CD4-positive, alpha-beta T cell treated with Interleukin-12 subunit alpha and Interleukin-12 subunit beta, for 1 hour (primary cell): ENCODE results near the gene C2CD3.
A peak's percentile ranks its signal among the peaks of the same experiment; 100 is the strongest.
"Not testable (repeated sequence)": the region's sequence is repeated elsewhere in the genome, so short reads cannot be mapped to it uniquely, and the experiment has no call there.

Source experiments
- DNase-seq: peaks from one replicate; pipeline ENCODE4 v3.0.0-alpha.2; 2020

C2CD3 gene

DNA sequence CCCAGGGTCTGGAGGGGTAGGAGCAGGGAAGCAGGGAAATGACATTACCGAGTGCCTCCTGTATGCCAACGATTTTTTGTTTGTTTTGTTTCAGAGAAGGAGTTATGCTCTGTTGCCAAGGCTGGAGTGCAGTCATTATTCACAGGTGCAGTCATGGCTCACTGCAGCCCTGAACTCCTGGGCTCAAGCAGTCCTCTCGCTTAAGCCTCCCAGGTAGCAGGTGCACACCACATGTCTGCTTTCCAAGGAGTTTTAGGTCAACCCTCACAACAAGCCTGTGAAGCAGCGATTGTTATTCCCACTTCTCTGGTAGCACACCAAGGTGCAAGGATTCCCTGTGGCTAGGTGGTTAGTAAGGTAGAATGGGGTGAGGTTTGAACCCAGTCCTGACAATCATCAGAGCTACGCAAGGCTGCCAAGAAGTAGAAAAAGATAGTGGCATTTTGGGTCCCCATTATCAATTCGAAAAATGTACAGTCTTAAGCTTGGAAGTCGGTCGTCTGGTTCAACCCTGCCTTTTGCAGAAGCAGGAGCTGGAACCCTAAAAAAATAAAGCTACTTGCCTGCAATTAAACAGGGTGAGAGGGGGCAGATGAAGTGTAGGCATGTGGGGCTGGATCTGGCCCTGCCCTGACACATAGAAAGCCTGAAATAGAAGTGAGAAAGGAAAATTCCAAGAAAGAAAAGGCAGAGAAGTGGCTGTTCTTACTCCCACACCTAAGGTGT, 171.1 kb downstream of the C2CD3 start:
- no peak for DNase-seq

DNA sequence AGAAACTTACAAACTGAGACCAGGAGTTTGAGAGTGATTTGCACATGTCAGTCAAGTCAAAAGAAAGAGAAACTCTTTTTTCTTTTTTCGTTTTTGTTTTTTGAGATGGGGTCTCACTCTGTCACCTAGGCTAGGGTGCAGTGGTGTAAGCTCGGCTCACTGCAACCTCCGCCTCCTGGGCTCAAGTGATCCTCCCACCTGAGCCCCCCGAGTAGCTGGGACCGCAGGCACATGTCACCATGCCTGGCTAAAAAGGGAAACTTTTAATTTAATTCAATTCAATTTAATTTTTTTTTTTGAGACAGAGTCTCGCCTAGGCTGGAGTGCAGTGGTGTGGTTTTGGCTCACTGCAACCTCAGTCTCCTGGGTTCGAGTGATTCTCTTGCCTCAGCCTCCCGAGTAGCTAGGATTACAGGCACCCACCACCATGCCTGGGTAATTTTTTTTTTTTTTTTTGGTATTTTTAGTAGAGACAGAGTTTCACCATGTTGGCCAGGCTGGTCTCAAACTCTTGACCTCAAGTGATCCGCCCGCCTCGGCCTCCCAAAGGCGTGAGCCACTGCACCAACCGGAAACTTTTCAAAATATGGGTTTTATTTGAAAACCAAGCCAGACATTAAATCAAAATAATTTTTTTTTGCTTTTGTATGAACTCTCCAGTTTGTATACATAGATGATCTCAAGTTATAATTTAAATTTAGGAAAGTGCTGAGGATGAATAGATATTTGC, 171.8 kb downstream of the C2CD3 start:
- no peak for DNase-seq

DNA sequence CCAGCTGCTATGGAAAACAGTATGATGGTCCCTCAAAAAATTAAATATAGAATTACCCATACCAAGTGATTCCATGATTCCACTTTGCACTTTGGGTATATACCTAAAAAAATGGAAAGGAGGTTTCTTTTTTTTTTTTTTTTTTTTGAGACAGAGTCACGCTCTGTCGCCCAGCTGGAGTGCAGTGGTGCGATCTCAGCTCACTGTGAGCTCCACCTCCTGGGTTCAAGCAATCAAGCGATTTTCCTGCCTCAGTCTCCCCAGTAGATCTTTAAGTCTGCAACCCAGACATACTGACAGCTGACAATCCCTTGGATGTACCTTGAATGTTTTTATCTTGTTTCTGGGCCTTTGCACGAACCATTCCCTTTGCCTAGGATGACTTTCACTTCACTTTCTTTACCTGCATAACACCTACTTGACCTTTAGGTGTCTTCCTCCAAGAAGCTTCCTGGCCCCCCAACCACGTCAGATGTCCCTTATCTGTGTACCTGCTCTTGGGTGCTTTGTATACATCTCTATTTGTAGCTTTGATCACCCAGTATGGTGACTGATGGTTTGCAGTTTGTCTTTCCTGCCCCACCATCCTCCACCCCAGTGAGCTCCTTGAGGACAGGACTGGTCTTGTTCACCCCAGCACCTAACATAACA, 173.6 kb downstream of the C2CD3 start:
- no peak for DNase-seq

DNA sequence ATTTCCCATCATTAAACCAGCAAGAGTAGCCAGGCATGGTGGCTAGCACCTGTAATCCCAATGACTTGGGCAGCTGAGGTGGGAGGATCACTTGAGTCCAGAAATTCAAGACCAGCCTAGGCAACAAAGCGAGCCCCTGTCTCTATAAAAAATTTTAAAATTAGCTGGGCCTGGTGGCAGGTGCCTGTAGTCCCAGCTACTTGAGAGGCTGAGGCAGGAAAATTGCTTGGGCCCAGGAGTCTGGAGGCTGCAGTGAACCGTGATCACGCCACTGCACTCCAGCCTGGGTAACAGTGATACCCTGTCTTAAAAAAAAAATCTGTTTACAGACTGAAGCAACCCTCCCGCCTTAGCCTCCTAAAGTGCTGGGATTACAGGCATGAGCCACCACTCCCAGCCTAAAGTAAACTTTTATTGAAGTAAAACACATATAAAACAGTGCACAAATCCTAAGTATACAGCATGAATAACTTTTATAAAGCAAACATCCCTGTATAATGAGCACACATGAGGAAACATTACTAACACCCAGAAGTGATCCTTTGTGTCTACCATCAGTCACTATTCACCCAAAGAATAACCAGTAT, 174.5 kb downstream of the C2CD3 start:
- DNase-seq = no peak

DNA sequence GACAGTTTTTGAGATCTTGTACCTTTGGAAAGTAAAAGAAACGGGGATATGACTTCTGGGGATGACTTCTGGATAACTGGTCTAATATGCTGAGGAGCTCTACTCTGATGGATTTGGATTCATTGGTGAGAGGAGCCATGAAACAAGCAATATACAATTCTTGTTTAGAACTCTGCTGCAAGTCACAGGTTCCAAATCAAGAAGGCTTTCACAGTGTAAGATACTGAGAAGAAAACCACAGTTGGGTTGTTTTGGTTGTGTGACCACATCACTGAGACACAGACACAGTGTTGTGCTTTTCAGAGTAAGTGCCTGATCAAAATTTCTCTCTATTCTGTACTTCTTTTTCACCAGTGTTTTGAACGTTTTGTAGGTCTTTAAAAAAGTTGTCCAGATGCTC, 175.1 kb downstream of the C2CD3 start:
- DNase-seq = peak; percentile 83

DNA sequence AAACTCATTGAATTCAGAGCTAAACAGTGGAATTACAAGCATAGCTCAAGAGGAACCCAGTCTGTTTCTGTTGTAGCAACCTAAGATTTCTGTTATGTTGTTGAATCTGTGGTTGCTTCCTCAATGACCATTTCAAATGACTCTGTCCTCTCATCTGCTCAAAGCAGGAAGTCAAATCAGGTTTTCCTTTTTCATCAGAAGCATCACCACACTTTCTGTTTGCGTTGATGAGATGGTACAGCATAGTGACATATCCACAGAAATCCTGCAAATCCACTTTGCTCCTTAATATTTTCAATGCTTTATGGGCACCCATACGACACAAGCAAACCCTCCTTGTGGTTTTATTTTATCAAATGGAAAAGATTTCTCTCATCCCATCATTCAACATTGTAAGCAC, 175.6 kb downstream of the C2CD3 start:
- peak; percentile 86 for DNase-seq

DNA sequence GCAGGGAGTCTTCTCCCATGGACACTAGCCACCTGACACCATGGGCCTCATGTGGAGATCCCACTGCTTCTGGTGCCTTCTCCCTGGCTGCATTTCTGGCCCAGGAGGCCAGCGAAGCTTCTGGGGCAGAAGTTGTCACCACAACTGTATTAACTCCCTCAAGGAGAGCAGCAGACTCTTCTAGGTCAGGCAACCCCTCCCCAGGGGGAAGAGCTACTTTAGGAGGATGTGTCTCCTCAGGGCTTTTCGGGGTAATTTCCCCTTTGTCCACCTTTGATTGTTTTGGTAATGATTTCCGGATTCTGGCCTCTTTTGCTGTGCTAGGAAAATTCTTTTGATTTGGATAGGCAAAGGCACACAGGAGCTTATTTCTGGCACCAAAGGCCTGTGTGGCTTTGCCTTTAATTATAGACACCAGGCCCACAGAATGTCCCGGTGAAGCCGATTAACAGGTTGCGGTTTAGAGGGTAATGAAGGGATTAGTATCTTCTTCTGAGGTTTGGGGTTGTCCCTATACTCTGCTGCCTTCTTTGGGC, 179.3 kb downstream of the C2CD3 start:
- DNase-seq = peak; percentile 48

DNA sequence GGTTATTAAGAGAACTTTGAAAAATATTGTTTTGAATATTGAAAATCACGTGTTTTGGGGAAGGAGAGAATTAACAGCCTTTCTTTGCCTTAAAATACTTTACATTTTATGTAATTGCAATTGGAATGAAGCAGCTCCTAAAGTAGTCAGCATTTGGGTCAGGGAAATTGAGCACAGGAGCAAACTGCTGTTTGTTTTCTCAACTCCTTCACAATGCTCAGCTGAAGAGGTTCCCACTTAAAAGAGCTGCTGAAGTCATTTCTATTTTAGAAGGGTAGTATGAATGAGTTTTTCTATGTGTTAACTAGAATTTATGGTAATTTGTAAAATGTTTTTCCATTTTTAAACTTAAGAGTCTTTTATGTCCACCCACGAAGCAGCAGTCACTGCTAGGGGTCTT, 180.1 kb downstream of the C2CD3 start:
- DNase-seq = no peak

DNA sequence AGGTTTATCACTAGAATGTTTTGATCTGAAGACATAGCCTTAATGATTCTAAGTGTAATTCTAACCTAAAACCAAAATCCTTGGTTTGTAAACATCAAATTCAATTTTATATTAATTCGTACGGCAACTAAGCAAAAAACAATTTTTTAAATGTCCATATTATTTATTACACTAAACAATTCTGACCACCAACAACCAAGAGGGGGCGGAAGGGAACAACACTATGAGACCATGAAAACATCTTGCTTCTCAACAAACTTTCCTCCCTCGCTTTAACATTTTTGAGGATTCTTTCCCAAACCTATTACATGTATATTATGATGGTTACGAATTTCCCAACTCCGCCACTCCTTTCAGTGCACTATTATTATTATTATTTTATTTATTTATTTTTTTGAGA, 181.6 kb downstream of the C2CD3 start:
- DNase-seq = peak; percentile 25

DNA sequence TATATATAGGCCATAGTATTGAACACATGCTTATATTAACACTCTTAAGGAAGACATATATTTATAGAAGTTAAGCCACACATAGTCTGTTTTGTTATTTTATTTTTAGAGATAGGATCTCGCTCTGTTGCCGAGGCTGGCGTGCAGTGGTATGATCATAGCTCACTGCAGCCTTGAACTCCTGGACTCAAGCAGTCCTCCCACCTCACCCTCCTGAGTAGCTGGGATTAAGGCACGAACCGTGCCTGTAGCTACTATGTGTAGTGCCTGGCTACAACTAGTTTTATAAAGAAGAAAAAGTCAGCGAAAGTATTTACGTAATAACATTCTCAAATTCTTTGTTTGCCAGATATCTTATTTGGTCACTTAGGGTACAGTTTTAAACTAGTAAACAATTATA, 182.6 kb downstream of the C2CD3 start:
- DNase-seq = no peak

DNA sequence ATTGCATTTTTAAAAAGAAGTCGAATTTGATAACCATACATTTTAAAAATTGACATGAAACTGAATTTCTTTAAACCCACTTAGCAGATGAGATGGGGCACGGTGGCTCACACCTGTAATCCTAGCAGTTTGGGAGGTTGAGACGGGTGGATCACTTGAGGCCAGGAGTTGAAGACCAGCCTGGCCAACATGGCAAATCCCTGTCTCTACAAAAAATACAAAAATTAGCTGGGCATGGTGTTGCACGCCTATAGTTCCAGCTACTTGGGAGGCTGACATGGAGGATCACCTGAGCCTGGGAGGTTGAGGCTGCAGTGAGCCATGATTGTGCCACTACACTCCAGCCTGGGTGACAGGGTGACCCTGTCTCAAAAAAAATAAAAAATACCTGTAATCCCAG, 185.1 kb downstream of the C2CD3 start:
- DNase-seq = not testable (repeated sequence)

DNA sequence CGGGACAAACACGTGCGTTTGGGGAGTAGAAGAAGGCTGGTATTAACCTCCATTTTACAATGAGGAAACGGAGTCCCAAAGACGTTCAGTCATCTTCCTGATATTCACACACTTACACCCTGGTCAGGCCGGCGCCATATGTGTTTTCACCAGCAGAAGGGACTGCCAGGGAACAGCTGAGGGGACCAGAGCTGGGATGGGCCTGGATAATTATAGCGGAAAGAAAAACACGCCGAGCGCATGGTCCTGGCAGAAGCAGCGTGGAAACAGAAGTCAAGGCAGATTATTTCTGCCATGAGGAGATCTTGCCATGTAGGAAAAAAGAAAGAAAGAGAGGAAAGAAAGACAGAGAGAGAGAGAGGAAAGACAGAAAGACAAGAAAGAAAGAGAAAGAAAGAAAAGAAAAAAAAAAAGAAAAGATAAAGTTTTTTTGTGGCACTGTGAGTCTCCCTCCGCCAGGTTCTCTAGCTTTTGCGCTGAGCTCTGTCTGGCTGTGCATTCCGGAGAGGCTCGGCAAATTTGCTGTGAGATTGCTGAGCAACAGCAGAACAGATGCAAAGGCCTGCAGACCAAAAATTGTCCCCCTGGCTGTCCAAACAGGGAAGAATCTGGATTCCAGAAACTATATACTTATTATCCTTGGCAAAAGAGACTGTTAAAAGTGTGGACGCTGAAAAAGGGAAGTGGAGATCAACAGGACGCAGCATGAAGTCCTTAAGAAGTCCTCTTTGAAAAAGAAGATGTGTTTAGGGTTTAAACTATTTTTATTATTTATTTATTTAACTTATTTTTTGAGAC, 186.9 kb downstream of the C2CD3 start:
- peak; percentile 39 for DNase-seq

DNA sequence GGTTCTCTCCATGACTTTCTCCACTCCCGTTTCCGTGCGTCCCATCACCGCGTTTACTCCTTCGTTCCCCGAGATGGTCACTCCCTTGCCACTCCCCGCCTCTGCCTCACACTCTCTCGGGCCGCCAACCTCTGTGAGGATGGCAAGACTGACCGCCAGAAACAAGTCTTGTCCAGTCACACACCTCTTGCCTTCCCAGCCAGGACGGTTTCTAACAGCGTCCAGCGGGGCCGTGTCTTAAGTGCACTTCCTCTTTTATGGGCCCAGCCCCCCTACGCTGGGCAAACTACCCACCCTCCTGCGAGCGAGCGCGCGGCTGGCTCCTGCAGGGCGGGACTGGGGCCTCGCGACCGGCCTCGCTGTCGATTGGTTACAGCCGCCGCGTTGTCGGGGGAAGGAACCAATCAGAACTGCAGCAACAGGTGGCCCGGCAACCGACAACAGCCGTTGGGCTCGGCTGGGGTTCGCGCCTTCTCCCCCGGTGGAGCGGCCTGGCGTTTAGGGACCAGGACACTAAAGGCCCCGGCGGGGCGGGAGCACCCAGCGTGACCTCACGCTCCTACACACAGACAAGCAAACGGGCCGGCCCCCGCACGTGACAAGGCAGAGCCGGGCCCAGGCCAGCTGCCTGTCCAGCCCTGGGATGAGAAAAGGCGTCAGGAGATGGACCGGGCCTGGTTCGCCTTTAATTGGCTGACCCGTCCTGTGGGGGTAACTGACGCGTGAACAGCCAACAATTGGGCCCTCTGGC, 187.6 kb downstream of the C2CD3 start:
- peak; percentile 96 for DNase-seq

DNA sequence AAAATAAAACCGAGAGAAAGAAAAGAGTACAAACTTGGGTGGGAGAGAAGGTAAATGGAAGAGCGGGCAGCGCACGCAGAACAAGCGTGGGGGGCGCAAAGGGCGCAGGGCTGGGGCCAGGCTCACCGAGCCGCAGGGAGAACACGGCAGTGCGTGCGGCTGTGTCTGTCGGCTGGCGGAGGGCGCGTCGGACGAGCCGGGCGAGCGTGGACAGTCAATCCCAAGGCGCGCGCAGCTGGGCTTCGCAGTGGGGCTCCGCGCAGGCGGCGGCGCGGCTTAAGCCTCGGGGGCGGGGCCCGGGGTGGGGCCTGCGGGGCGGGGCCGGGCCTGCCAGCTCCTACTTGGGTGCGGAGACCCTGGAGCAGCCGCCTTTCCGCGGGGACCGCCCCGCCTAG, 188.2 kb downstream of the C2CD3 start, which contains the start of gene UCP2:
UCP2 (minus strand) TSS at position 249 of the 395 bp plus-strand sequence. CDS start 4,465 bp downstream, outside the sequence.
- peak; percentile 90 for DNase-seq

DNA sequence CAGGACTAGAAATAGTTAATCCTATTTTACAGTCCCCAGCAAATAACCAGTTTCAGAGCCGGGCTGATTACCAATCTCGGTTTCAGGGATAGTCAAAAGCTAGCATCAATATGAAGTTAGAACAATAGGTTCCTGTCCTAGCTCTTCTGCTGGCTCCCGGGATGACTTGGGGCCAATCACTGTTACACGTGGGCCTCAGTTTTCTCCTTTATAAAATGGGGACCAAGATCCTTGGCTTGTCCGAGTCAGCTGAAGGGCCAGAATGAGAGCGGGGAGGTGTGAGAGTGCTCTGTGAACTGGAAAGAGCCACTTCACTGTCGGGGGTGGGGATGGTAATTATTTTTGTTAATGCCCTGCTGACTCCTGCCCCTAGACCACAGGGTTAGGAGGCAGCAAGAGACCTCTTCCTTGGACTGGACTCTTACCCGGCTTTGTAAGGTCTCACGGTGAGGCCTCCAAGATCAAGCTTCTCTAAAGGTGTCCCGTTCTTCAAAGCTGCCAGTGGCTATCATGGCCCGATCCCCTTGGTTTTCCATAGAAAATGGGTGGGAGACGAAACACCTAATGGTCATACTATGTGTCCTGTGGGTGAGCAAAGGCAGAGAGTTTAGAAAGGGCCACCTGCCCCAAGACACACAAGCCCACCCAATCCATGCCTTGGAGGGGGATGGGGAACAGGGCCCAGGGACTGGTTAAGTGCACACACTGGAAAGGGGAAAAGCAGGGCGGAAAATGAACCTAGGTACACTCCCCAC, 189.6 kb downstream of the C2CD3 start:
- peak; percentile 30 for DNase-seq

DNA sequence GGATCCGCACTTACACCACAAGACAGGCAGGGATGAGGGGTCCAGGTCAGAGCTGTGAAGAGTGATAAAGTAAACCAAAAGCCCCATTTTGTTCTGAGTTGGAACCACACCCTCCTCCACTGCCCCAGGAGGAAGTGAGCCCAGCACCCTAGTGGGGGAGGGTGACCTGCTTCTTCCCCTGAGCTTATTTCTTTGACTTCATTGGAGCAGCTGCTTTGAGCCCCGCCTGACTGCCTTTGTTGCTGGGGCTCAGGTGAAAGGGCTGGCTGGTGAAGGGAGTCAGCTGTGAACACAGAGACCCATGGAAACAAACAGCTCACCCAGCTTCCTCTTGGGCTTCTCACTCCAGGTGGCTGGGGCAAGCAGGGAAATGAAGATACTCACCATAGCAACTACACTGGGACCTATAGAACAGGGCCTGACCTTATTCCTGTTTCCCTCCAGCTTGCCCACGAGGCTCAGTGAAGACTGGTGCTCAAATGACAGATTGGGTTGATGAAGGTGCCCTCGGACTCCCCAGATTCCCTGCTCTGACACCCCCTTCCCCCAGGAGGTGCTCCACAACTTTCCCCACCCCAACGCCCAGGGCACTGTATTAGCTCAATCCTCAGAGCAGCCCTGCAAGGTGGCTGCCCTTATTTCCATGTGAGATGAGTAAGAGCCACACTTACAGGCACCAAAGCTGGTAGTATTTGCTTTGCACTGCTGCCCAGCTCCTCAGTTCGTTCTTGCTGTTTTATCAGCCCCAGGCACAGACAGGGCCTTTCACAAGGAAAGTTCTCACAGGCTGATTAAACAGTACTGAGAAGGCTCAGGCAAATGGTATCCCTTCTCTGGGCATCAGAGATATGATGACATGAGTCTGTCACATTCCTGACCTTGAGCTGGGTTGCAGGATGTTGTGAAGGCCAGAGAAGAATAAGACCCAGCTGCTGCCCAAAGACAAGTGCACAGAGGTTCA, 190.5 kb downstream of the C2CD3 start:
- DNase-seq = peak; percentile 91

DNA sequence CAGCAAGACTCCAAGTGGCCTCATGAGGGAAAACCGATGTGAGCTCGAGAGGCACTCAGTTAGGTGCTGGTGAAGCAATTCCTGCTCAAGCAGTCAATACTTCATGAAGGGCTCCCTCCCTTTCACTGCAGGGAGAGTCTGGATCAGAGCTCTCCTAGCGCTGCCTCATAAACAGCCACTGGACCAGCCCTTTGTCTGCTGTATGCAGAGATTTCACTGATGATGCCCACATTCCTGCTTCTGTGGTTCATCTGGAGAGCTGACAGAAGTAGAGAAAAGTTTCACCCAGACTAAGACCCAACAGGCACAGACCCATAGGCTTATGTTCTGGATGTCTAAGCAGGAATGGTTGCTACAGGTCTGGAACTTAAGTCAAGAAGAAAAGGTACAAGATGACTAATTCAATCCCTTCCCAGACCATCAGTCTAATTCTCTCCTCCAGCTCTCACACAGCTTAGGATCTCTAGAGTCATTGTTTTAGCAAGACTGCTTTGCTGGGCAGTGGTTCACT, 192.2 kb downstream of the C2CD3 start:
- DNase-seq = no peak

DNA sequence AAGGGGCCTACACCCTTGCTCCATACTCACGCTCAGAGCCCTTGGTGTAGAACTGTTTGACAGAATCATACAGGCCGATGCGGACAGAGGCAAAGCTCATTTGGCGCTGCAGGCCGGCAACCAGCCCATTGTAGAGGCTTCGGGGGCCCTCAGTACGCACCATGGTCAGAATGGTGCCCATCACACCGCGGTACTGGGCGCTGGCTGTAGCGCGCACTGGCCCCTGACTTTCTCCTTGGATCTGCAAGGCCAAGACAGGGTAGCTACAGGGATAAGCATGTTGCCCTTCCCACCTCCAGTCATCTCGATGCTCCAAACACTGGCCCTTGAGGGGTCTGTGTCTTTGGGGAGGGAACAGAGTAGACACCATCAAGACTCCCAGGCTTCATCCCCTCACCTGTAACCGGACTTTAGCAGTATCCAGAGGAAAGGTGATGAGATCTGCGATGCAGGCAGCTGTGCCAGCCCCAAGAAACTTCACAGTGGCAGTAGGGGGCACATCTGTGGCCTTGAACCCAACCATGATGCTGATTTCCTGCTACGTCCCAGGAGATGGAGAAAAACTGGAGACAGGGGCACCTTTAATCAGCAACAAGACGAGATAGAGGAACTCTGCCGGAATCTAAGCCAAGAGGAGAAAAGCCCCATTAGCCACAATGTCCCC, 192.8 kb downstream of the C2CD3 start:
- no peak for DNase-seq
